ENCODE measurements around the gene TNC.

TNC gene

GRCh38 chr9:115084157-115084556 lies 33.8 kb downstream of the TNC start:
- no peaks in the 10 kb centered on the region for H3K79me2 ChIP-seq (ENCODE audit: control insufficient read depth, low read length)
- no peak overlapping the region for H3K27ac ChIP-seq (ENCODE audit: low read depth, low read length)
- no peaks in the 10 kb centered on the region for H3F3A ChIP-seq (ENCODE audit: control insufficient read depth, insufficient read depth)
- H3K36me3 ChIP-seq (ENCODE audit: control insufficient read depth, low read length) = no peaks in the 10 kb centered on the region
- TF ChIP-seq CTCF (IDR thresholded peaks at IDR 0.05; ENCODE audit: low read depth, low read length, poor library complexity, severe bottlenecking) = no peak
- TF ChIP-seq EZH2phosphoT487 (IDR thresholded peaks at IDR 0.05; ENCODE audit: borderline replicate concordance, low read length) = no peak
- no peaks in the 10 kb centered on the region for H3K9me3 ChIP-seq (ENCODE audit: control insufficient read depth, insufficient read depth, low read length)
- H4K20me1 ChIP-seq (ENCODE audit: control insufficient read depth, insufficient read depth, low read depth, low read length) = no peaks in the 10 kb centered on the region
- no peak overlapping the region for H3K4me2 ChIP-seq (ENCODE audit: low read length)
- no peaks in the 10 kb centered on the region for H3K4me1 ChIP-seq (ENCODE audit: control insufficient read depth, low read length)
- H3K9me2 ChIP-seq (replicated peaks; ENCODE audit: control insufficient read depth, low read length) = no peaks in the 10 kb centered on the region
- H3K27me3 ChIP-seq (ENCODE audit: control insufficient read depth, low read length) = no peaks in the 10 kb centered on the region
- H3K4me3 ChIP-seq (ENCODE audit: low read length) = no peak overlapping the region

- no peak for TF ChIP-seq EZH2phosphoT487 (IDR thresholded peaks at IDR 0.05; ENCODE audit: borderline replicate concordance, low read length)
- no peak for TF ChIP-seq CTCF (IDR thresholded peaks at IDR 0.05; ENCODE audit: low read depth, low read length, poor library complexity, severe bottlenecking)
- Histone ChIP-seq H3K36me3 (ENCODE audit: control insufficient read depth, low read length) (no peaks in the 10 kb centered on the region), H3K9me2 (replicated peaks; ENCODE audit: control insufficient read depth, low read length) (no peaks in the 10 kb centered on the region), H3K4me2 (ENCODE audit: low read length) (no peak overlapping the region), H3K27me3 (ENCODE audit: control insufficient read depth, low read length) (no peaks in the 10 kb centered on the region; the same call in 1 of the 2 replicates), H3K4me3 (ENCODE audit: low read length) (no peak overlapping the region), H4K20me1 (ENCODE audit: control insufficient read depth, insufficient read depth, low read depth, low read length) (no peaks in the 10 kb centered on the region), H3K4me1 (ENCODE audit: control insufficient read depth, low read length) (no peaks in the 10 kb centered on the region), H3K79me2 (ENCODE audit: control insufficient read depth, low read length) (no peaks in the 10 kb centered on the region), H3K9me3 (ENCODE audit: control insufficient read depth, insufficient read depth, low read length) (no peaks in the 10 kb centered on the region), H3K27ac (ENCODE audit: low read depth, low read length) (no peak overlapping the region), H3F3A (ENCODE audit: control insufficient read depth, insufficient read depth) (no peaks in the 10 kb centered on the region)
Observed at GRCh38 chr9:115080242-115080641, 37.7 kb downstream of the TNC start.

GRCh38 chr9:115079156-115079555 lies 38.8 kb downstream of the TNC start:
- Histone ChIP-seq H3K36me3 (ENCODE audit: control insufficient read depth, low read length) (no peaks in the 10 kb centered on the region), H3K9me3 (ENCODE audit: control insufficient read depth, insufficient read depth, low read length) (no peaks in the 10 kb centered on the region), H3K9me2 (replicated peaks; ENCODE audit: control insufficient read depth, low read length) (no peaks in the 10 kb centered on the region), H3K4me2 (ENCODE audit: low read length) (no peak overlapping the region), H3K4me1 (ENCODE audit: control insufficient read depth, low read length) (no peaks in the 10 kb centered on the region), H3K79me2 (ENCODE audit: control insufficient read depth, low read length) (no peaks in the 10 kb centered on the region), H3F3A (ENCODE audit: control insufficient read depth, insufficient read depth) (no peaks in the 10 kb centered on the region), H3K27me3 (ENCODE audit: control insufficient read depth, low read length) (peaks cover 3% of the 10 kb centered on the region; the same call in 1 of the 2 replicates), H3K27ac (ENCODE audit: low read depth, low read length) (no peak overlapping the region), H4K20me1 (ENCODE audit: control insufficient read depth, insufficient read depth, low read depth, low read length) (no peaks in the 10 kb centered on the region), H3K4me3 (ENCODE audit: low read length) (no peak overlapping the region)
- TF ChIP-seq EZH2phosphoT487 (IDR thresholded peaks at IDR 0.05; ENCODE audit: borderline replicate concordance, low read length) (no peak), CTCF (IDR thresholded peaks at IDR 0.05; ENCODE audit: low read depth, low read length, poor library complexity, severe bottlenecking) (no peak)
